ENCODE data around the gene CLUH.

Gene CLUH

DNA sequence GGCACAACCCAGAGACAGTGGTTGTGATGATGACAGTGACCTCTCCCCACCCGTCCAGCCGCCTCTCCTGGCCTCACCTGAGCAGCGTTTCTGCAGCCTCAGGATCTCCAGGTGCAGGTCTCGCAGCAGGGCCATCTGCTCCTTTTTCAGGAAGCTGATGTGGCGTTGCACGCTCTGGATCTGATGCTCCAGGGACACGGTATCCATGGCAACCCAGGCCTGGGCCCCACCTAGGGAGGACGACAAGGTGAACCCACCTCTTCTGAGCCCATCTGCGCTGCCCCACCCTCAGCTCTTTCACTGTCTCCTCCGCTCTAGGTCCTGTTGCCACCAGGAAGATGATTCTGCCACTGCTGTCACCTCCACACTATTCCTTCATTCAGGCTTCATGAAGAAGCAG, 23.4 kb upstream of the CLUH start:
- DNase-seq (ENCODE audit: low read depth): no peak
- TF ChIP-seq, protein P1, sequence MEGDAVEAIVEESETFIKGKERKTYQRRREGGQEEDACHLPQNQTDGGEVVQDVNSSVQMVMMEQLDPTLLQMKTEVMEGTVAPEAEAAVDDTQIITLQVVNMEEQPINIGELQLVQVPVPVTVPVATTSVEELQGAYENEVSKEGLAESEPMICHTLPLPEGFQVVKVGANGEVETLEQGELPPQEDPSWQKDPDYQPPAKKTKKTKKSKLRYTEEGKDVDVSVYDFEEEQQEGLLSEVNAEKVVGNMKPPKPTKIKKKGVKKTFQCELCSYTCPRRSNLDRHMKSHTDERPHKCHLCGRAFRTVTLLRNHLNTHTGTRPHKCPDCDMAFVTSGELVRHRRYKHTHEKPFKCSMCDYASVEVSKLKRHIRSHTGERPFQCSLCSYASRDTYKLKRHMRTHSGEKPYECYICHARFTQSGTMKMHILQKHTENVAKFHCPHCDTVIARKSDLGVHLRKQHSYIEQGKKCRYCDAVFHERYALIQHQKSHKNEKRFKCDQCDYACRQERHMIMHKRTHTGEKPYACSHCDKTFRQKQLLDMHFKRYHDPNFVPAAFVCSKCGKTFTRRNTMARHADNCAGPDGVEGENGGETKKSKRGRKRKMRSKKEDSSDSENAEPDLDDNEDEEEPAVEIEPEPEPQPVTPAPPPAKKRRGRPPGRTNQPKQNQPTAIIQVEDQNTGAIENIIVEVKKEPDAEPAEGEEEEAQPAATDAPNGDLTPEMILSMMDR (IDR thresholded peaks at IDR 0.05; ENCODE audit: low read depth, low read length, missing control alignments): no peak
- H3K4me3 ChIP-seq (ENCODE audit: low read depth, low read length): no peak overlapping the region

- TF ChIP-seq, protein P1 (IDR thresholded peaks at IDR 0.05; ENCODE audit: low read depth, low read length, missing control alignments): no peak
These were observed 20.2 kb upstream of the CLUH start for GRCh38 chr17:2731807-2732206.

DNA sequence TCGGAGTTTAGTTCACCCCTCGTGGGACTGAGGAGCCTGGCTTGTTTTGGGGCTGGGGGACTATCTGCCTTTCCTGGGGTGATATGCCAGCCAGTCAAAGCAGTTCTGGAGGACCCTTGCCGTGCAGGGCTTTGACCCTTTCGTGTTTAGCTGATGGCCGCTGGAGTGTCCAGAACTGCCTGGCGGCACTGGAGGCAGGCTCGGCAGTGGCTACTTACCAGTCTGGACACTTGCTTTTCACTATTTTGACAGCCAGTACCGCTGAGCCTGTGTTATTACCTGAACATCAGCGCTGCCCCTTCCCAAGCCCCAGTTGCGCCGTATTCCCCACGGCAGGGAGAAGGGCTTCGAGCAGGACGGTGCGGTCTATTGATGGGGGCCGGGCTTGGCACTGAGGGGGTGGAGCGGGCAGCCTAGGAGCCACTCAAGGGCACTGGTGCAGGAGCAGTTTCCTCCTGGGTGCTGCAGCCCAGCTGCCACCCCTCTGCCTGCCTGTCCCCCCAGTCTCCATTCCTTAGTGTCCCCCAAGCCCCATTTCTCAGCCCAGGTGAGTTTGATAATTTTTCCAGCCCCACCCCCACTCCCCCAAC, 19.3 kb upstream of the CLUH start:
- TF ChIP-seq, protein P1 (IDR thresholded peaks at IDR 0.05; ENCODE audit: low read depth, low read length, missing control alignments): no peak
- no peak overlapping the region for H3K4me3 ChIP-seq (ENCODE audit: low read depth, low read length)
- DNase-seq (ENCODE audit: low read depth): no peak

More at GRCh38 chr17:2731807-2732206, 20.2 kb upstream of the CLUH start:
- no peak overlapping the region for H3K4me3 ChIP-seq (ENCODE audit: low read depth, low read length)
- DNase-seq (ENCODE audit: low read depth): no peak

- DNase-seq (ENCODE audit: low read depth): no peak
These were observed 13.2 kb upstream of the CLUH start for GRCh38 chr17:2724784-2725164.

DNA sequence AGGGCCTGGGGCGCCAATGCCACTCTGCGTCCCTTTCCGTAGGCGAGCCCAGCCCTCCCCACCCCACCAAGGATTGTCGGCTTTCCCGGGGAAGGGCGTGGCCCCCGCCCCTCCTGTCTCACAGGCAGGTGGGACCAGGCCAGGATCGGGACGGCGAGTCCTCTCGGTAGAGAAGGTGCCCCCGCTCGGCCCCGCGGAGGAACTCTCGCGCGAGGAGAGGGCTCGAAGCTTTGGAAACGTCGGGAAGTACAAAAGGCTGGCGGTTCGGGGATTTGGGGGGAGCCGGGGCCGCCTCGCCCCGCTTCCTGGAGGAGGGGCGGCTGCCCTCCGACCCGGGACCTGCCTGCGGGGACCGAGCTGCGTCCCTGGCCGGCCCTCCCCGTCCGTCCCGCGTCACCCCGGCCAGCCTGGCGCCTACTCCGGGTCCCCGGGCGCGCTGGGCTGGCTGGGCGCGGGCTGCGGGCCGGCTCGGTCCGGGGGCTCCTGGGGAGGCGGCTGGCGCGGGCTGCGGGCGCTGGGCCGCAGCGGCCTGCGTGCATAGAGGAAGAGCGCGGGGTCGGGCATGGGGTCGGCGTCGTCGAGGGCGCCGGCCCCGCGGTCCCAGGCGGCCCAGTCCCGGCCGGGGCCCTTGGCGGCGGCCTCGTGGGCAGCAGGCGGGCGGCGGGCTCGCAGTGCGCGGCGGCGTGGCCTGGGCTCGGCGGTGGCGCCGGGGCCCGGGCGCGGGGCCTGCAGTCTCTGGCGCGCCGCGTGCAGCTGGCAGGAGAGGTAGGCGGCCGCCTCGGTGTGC, 12.6 kb upstream of the CLUH start:
- TF ChIP-seq, protein P1 (IDR thresholded peaks at IDR 0.05; ENCODE audit: low read depth, low read length, missing control alignments): no peak
- DNase-seq (ENCODE audit: low read depth): no peak
- no peak overlapping the region; the same call in 1 of the 2 replicates for H3K4me3 ChIP-seq (ENCODE audit: low read depth, low read length)

More at GRCh38 chr17:2724784-2725164, 13.2 kb upstream of the CLUH start:
- no peak overlapping the region for H3K4me3 ChIP-seq (ENCODE audit: low read depth, low read length)
- TF ChIP-seq, protein P1 (IDR thresholded peaks at IDR 0.05; ENCODE audit: low read depth, low read length, missing control alignments): no peak

- DNase-seq (ENCODE audit: low read depth): no peak
- no peak overlapping the region for H3K4me3 ChIP-seq (ENCODE audit: low read depth, low read length)
- TF ChIP-seq, protein P1 (IDR thresholded peaks at IDR 0.05; ENCODE audit: low read depth, low read length, missing control alignments): no peak
These were observed 12.0 kb upstream of the CLUH start for GRCh38 chr17:2723505-2723996.
